Activated T-cell treated with anti-CD3 and anti-CD28 coated beads for 1 hour (primary cell): Measurements from ENCODE around the gene NOS1.

Source experiments
- DNase-seq: peaks from one replicate; pipeline ENCODE4 v3.0.0-alpha.2; 2020; ENCODE audit warnings: low read depth

Gene NOS1

DNA sequence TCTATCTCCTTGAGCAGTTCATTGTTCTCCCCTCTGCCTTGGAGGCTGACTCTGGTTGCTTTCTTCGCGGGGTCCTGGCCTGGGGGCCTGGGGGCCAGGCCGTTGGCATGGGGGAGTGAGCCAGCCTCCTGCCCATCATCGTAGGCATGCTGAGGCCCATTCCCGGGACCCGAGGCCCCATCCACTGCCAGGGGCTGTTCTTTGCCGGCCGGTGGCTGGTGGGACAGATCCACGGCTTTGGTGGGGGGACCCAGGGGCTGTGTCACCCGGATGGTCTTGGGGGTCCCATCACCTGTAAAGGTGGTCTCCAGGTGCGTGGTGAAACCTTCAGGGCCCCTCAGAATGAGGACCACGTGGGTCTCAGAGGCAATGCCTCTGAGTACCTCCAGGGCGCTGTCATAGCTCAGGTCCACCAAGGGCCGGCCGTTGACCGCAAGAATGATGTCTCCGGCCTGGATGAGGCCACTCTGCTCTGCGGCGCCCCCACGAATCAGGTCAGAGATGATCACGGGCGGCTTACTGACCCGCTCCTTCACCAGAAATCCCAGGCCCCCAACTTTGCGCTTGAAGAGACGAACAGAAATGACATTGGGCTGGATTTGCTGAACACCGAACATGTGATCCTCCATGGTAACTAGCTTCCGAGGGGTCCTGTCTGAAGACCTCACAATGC is 30.8 kb downstream of the NOS1 start:
- DNase-seq: no peak

DNA sequence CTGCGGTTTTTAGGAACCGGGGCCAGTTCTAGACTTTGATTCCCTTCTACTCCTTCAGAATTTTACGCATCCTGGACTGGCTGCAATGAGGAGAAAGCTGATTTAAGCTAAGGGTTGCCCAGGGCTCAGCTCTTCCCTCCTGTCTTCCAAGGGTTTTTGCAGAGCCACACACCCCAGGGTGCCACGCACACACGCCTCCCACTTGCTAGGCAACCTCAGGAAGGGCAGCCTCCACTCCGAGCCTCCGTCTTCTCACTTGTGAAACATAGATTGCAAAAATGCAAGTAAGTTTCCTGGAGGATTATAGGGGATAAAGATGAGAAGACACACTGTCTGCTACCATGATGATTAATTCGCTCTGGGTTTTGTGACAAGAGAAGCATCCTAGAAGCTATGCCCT is 31.7 kb downstream of the NOS1 start:
- no peak for DNase-seq

DNA sequence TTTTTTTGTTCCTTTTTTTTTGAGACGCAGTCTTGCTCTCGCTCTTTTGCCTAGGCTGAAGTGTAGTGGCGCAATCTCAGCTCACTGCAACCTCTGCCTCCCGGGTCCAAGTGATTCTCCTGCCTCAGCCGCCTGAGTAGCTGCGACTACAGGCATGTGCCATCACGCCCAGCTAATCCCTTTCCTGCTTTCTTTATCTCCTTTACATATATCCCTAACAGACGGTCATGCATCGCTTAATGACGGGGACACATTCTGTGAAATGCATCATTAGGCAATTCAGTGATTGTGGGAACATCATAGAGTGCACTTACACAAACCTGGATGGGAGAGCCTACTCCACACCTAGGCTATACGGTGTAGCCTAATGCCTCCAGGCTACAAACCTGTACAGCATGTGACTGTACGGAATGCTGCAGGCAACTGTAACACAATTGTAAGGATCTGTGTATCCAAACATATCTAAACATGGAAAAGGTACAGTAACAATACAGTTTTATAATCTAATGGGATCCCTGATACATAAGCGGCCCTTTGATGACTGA is 32.8 kb downstream of the NOS1 start:
- no peak for DNase-seq

DNA sequence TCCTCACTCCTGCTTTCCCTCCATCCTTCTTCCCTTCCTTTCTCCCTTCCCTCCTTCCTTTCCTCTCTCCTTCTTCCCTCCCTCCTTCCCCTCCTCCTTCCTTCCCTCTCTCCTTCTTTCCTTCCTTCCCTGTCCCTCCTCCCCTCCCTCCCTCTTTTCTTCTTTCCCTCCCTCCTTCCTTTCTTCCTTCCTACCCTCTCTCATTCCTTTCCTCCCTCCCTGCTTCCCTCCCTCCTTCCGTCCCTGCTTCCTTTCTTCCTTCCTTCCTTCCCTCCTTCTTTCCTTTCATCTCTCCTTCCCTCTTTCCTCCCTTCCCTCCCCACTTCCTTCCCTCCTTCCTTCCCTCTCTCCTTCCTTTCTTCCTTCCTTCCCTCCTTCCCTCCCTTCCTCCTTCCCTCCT is 39.0 kb downstream of the NOS1 start:
- no peak for DNase-seq

DNA sequence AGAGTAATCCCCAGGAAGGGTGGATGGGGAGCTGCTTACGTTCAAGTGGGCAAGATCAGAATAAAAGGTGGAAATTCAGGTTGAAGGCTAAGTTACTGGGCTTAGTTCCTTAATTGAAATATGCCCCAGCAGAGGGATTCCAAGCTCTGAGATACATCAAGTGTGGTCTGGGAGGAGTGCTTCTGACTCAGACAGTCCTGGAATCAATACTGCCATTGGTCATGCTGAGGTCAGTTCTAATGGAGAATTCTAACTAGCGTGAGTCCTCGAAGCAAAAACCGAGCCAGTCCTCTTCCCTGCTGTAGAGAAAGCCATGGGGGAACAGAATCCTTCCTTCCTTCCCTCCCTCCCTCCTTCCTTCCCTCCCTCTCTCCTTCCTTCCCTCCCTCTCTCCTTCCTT is 39.9 kb downstream of the NOS1 start:
- no peak for DNase-seq

DNA sequence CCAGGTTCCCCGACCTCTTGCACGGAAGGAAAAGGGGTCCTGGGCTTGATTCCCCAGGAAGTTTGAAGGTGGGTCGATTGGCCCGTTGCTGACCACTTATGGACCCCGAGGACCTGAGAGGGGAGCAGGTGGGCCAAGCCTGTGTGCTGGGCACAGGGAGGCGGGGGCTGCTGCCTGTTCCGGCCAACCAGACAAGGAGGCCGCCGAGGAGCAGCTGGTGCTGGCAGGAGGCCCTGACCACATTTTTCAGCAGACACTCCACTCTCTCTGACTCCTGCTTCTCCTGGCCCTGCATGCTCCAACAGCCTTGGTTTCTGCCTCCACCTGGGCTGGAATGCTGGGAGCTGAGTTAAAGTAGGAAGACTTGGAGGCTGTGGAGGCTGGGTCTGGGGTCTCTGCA is 42.8 kb downstream of the NOS1 start:
- DNase-seq: no peak

DNA sequence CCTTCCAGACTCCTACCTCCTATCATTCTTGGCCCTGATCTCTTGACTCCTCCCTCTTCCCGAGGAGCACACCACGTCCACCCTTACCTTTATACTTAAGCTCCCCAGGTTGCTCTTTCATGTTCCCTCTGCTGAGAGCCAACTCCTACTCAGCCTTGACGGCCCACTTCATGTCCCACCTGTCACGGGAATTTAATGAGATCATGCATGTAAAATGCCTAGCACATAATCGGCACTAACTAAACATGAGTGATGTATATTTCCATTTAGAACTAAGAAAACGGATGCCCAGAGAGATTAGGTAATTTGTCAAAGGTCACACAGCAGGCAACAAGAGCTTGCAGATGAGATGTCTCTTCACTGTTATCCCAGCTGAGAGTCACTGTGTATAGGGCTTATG is 45.1 kb downstream of the NOS1 start:
- no peak for DNase-seq

DNA sequence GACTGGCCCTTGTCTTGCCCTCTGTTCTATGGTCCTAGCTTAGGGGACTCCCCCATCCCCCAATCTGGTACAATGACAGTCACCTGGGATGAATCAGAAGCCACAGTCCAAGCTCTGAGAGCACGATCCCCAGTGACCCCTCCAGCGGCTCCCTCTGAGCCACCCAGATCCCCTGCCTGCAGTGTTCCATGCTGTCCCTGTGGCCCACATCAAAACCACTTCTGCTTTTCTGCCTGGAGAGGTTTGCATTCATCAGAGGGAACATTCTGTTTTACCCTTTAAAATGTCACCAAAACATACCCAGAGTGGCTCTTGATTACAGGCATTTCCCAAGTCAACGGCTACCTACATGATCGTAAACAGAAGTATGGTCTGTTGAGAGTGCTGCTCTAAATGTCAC is 47.5 kb downstream of the NOS1 start:
- no peak for DNase-seq

DNA sequence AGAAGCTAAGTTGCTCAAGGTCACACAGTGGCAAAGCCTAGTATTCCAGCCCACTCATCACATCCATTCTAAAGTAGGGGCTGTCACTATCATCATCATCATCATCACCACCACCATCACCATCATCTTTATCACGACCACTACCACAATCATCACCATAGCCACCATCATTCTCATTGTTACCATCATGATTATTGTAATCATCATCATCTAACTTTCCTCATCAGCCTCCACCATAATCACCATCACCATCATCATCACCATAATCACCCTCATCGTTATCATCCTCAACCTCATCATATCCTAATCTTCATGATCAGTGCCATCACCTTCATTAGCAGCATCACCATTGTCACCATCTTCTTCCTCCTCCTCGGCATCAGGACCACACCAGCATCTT is 48.7 kb downstream of the NOS1 start:
- DNase-seq: no peak

DNA sequence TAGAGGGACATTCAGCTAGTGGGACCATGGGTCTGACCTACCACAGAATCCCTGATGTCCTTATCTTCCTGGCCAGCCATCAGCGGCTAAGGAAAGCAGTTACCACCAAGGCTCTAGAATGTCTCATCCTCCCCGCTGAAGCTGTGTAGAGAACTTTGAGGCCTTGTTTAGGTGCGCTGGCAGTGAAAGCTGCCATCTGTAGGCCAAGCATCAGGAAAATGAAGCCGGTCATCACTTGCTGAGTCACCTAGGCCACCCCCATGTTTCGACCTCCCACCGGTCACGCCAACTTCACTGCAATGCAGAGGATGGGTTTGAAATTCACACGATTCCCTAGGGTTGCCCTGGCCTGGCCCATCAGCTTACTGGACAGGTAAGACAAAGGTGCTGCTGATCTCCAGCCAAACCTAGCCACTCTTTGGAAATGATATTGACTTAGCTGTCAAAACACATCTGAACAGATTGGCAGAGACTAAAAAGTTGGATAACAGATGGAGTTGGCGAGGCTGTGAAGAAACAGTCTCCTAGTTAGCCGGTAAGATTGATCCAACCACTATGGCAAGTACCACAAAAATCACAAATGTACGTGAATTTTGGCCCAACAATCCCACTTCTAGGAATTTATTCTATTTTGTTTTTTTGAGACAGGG is 52.0 kb downstream of the NOS1 start:
- DNase-seq: no peak

DNA sequence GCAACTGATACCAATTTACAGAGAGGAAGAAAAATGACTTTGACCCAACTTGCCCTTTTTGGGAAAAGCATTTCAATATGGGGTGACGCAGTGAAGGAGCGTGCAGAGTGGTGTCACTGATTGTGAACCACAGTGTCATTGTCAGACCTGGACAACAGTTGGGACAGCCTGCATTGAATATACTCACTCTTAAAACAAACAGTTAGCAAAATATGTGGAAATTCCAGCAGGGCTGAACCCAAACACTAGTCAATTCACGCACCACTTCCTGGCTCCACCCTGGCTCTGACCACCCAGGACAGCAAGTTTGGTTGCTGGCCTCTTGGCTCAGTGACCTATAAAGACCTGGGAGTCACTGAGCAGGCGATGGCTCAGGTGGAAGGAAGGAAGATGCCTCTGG is 61.3 kb downstream of the NOS1 start:
- DNase-seq: no peak

DNA sequence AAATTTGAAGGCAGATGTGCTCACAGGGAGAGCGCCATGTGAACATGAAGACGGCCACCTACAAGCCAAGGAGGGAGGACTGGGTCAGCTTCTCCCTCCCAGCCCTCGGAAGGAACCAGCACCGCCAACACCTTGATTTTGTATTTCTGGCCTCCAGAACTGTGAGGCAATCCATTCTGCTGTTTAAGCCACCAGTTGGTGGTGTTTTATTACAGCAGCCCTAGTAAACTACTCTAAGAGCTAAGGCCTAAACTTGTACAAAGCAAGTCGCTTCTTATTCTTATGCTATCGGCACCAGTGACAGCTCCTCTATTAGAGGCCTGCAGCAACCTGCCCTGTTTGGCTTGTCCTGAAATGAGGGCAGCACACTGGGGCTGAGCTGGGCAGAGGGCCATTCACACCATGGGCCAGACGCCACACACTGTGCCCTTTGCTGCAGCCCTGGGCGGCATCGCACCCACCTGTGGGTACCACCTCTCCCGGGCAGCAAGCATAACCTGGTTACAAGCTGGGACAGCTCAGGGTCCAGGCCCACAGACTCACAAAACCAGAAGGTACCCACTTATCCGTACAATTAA is 62.7 kb downstream of the NOS1 start:
- DNase-seq: no peak

DNA sequence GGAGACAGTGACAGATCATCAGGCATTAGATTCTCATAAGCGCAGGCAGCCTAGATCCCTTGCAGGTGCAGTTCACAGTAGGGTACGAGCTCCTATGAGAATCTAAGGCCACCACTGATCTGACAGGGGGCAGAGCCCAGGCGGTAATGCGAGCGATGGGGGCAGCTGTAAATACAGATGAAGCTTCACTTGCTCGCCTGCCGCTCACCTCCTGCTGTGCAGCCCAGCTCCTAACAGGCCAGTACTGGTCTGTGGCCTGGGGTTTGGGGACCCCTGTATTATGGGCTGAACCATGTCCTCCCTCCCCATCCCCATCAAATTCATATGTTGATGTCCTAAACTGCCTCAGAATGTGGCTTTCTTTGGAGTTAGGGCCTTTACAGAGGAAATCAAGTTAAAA is 63.2 kb downstream of the NOS1 start:
- DNase-seq: no peak

DNA sequence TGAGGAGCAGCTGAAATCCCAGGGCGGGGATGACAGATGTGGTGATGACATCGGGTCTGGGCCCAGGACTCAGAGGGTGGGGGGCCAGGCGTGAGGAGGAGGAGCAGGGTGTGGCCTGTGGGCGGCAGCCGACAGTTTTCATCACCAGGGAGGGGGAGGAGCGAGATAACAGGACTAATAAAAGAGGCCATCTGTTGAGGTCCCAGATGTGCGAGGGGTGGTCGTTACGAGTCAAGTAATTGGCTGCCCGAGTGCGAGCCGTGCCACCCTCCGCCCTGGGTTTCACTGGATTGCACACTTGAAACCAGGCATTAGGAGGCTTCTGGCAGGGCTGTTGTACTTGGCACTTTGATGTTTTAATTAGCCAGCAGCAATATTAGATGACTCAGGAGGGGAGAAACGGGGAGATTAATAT is 67.2 kb downstream of the NOS1 start:
- no peak for DNase-seq

DNA sequence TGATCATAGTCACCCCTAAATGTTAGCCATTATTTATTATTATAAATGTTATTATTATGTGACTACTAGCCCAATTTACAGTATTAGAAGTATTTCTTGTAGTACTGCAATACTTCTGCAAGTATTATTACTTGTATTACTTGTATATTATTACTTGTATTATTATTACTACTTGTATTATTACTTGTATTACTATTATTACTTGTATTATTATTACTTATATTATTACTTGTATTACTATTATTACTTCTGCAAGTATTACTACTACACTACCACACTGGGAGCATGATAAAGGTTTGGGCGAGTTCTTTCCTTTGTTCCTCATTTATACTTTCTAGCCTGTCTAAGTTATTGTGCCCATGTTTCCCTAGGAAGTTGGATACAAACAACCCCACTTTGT is 67.9 kb downstream of the NOS1 start:
- DNase-seq: no peak

DNA sequence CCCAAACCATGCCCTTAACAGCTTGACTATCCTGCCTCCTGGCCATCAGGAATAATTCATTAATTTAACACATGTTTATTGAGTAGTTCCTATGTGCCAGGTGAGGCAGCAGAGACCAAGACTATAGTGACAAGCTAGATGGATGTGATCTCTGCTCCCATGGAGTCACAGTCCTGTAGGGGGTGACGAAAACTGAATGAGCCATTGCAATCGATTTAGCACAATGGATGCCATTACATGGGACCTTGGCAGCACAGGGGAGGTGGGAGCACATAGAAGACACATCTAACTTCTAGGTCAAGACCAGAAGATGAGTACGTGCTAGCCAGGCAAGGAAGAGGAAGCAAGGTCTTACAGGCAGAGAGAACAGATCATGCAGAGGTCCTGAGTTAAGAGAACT is 68.7 kb downstream of the NOS1 start:
- DNase-seq: no peak

DNA sequence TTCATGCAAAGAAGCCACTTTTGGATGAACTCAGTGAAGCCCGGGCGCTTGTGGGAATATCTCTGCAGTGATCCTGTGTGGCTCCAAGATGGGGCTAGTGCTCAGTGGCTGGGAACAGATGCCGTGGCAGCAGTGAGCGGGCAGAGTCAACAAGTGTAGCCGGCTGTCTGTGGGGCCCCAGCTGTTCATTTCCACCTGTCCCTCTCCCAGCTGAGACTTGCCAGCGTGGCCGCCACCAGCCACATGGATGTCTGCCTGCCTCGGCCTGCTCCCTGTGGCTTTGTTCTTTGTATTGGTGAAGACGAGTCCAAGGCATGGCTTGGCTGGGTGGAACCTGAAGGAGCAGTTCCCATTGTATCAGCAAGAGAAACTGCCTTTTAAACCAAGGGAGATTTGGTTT is 77.3 kb downstream of the NOS1 start:
- no peak for DNase-seq

DNA sequence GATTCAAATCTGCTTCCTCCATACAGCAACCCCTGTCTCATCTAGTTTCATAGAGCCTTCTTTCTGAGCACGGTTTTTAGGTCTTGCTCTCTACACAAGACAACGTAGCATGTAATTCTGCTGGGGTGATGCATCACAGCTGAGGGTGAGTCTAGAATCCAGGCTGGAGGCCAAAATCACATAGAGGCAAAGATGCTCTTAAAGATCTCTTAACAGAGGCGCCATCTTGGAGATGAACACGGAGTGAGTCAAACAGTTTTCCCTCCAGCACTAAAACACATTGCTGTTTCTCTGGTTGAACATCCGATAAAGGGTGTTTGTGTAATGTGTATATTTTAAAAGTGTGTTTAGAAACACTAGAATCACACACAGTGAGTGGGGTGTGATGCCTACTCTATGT is 78.9 kb downstream of the NOS1 start:
- no peak for DNase-seq

DNA sequence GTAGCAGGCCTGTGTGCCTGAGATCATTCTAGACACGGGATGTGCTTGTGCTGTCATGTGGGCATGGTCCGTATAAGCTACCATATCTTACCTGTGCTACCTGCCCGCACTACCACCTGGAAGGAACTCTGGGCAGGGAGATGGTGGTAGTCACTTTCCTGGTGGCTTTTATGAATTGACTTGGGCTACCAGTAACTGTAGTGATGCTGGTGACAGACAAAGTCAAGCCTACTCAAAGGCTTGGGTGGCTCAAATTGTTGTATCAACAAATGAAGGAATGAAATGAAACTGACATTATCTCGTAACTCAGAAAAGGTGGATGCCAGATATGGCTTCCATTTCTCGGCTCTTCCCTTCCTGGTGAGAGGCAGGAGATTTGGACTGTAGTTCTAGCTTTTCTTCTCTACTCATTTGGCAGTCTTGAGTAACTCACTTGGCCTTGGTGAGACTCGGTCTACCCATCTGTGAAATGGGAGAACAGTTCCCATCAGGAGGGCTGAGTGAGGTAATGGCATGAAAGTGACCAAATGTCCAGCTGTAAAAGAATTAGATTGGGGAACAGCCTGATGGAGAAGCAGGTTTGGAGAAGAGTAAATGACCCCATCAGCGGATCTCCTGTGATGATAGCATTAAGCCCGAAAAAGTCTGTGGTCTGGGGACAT is 81.3 kb downstream of the NOS1 start:
- DNase-seq: no peak

DNA sequence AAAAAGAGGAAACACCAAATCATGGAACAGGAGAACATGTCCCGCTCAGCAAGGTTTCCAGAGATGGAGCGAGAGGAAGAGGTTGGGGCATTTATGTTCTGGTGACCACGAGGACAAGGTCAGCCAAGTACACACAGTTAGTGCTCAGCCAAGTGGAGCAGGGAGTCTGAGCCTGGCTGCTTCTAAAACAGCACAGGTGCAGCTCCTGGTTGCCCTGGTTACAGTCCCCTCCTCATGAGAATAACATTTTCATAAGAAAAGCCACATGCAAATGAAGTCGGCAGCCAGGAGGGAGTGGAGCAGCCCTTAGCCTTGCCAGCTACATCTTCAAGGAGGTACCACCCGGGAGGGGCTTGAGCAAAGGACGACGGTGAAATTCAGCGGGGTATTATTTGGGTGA is 81.8 kb downstream of the NOS1 start:
- DNase-seq: no peak

DNA sequence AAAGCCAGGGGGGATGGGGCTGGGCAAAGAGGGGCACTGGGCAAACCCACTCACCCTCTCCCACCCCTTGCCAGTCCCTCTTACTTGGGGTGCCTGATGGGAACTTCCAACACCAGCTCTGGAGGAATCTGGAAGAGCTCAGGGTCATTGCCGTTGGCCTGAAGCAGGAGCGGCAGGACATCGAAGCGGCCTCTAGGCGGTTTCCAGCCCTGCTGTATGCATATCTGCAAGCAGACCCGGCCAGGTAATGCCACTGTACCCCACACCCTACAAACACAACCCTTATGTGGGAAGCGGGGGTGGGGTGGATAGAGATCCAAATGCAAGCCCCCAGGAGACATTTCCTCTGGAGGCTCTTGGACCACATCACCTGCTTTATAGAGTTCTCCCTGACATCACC is 83.6 kb downstream of the NOS1 start:
- no peak for DNase-seq

DNA sequence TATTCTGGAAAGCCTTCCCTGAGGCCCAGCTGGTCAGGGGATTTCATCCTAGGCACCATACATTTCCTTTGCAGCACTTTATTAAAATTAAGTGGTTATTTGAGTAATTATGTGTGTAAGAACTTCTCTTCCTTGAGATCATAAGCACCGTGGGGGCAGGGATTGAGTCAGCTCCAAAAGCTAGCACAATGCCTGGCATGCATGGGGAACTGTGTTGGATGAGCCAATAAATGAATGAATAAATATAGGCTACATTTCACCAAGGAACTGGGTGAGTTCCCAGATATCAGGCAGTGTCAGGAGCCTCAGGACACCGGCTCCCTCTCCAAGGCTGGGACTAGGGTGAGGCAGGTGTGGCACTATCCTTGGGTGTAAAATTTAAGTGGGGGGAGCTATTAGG is 88.3 kb downstream of the NOS1 start:
- DNase-seq: no peak

DNA sequence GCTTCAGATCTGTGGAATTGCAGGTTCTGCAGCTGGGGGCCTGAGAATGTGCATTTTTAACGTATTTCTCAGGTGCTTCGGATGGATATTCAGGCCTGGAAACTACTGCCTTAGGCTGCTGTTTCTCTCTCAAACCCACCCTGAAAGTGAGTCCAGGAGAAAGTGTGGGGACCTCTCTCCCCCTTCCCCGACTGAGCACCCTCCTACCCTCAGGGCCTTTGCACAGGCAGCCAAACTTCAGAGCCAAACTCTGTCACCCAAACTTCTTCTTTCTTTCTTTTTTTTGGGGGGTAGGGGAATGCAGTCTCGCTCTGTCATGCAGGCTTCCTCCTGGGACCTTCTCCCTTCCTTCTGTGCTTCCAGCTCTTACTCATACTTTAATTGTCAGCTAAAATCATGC is 88.7 kb downstream of the NOS1 start:
- no peak for DNase-seq
